Jurkat, Clone E6-1 (cell line): ENCODE data around the gene CRTAC1.

Source experiments
- DNase-seq: peaks from one replicate; pipeline ENCODE4 v3.0.0-alpha.2; 2011; ENCODE audit warnings: low read depth, low spot score
- H3K4me3 ChIP-seq: 2 replicates; pipeline ENCODE4 v1.5.1; 2011; ENCODE audit warnings: mild to moderate bottlenecking, low read length, control low read depth, moderate library complexity

Gene CRTAC1

GRCh38 chr10:97830064-97830463, 200.4 kb downstream of the CRTAC1 start:
- DNase-seq, result no peak
- no peak overlapping the region for H3K4me3 ChIP-seq

GRCh38 chr10:97828721-97829120, 201.7 kb downstream of the CRTAC1 start:
- no peak for DNase-seq
- no peak overlapping the region for H3K4me3 ChIP-seq

- H3K4me3 ChIP-seq, result no peak overlapping the region
- DNase-seq, result no peak
Observed at GRCh38 chr10:97827702-97828291, 202.6 kb downstream of the CRTAC1 start.

GRCh38 chr10:97826892-97827291, 203.5 kb downstream of the CRTAC1 start:
- DNase-seq, result no peak
- no peak overlapping the region for H3K4me3 ChIP-seq

GRCh38 chr10:97825020-97825760, 205.2 kb downstream of the CRTAC1 start:
- no peak for DNase-seq
- H3K4me3 ChIP-seq, result no peak overlapping the region

- H3K4me3 ChIP-seq, result no peak overlapping the region
- no peak for DNase-seq
Observed at GRCh38 chr10:97823734-97824133, 206.7 kb downstream of the CRTAC1 start.

- no peak for DNase-seq
- H3K4me3 ChIP-seq, result no peak overlapping the region
Observed at GRCh38 chr10:97822261-97822687, 208.1 kb downstream of the CRTAC1 start.

- no peak overlapping the region for H3K4me3 ChIP-seq
- DNase-seq, result no peak
Observed at GRCh38 chr10:97821308-97822038, 208.9 kb downstream of the CRTAC1 start.

- H3K4me3 ChIP-seq, result no peak overlapping the region
- DNase-seq, result no peak
Observed at GRCh38 chr10:97820096-97820704, 210.2 kb downstream of the CRTAC1 start.

- no peak overlapping the region for H3K4me3 ChIP-seq
- DNase-seq, result no peak
Observed at GRCh38 chr10:97818572-97818971, 211.8 kb downstream of the CRTAC1 start.

- no peak overlapping the region for H3K4me3 ChIP-seq
- DNase-seq, result no peak
Observed at GRCh38 chr10:97816609-97817008, 213.8 kb downstream of the CRTAC1 start.
